Epithelial cell of proximal tubule (primary cell): ENCODE measurements around the gene BNIP3. TPM values are rescaled to one million over a fixed set of nuclear protein-coding genes. Genes with fewer than 3 reads are reported as not detected.

ENCODE experiments used
- DNase-seq: peaks from one replicate; pipeline ENCODE4 v3.0.0-alpha.2; 2011; ENCODE audit warnings: low read depth
- H3K4me3 ChIP-seq: 2 replicates; pipeline ENCODE4 v1.5.1; 2011; ENCODE audit warnings: low read depth, mild to moderate bottlenecking, low read length
- total RNA-seq: library from RNA; depleted of rRNA; stranded (reverse); fragments of >200 nt; gene quantifications from 2 replicates; pipeline ENCODE4 v1.2.3, GENCODE V29; 2015
- TF ChIP-seq, protein P1 (sequence below): conservative IDR thresholded peaks from 2 replicates; pipeline ENCODE4 v1.5.1; 2012; ENCODE audit warnings: low read depth, mild to moderate bottlenecking, low read length

Gene BNIP3
- 123 and 463 TPM in 2 replicates for total RNA-seq

DNA sequence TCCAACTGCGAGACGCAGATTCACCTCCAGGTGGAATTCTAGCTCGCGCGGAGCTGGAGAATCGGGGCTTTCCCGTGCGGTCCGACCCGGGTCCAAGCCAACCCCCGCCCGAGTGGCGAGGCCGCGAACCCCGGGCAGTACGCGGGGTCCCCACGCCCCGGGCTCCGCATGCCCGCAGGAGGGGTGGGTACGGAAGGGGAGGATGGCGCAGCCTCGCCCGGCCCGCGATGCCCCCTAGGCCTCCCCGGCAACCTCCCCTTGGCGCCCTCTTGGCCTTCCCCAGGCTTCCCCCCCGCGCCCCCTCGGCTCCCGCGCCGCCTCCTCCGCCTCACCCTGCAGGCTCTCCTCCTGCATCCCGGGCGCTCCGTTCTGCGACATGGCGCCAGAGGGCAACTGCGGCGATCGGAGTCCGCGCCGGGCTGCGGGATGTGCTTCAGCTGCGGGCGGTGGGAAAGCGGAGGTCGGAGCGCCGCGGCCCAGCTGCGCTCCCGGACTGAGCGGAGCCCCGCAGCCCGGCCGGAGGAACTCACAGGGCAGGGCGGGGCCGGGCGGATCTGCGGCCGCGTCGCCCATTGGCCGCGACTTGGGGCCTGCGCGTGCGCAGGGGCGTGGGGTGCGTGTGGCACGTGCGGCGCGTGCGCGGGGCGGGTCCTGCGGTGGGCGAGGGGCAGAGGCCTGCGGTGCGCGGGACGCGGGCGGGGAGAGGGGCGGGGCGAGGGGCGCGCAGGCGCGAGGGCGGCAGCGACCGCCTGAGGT lies at the start of gene BNIP3:
TSS of gene BNIP3 (minus strand) at position 495 of the 756 bp plus-strand sequence. CDS start at position 378, 117 bp downstream.
- TF ChIP-seq, protein P1, sequence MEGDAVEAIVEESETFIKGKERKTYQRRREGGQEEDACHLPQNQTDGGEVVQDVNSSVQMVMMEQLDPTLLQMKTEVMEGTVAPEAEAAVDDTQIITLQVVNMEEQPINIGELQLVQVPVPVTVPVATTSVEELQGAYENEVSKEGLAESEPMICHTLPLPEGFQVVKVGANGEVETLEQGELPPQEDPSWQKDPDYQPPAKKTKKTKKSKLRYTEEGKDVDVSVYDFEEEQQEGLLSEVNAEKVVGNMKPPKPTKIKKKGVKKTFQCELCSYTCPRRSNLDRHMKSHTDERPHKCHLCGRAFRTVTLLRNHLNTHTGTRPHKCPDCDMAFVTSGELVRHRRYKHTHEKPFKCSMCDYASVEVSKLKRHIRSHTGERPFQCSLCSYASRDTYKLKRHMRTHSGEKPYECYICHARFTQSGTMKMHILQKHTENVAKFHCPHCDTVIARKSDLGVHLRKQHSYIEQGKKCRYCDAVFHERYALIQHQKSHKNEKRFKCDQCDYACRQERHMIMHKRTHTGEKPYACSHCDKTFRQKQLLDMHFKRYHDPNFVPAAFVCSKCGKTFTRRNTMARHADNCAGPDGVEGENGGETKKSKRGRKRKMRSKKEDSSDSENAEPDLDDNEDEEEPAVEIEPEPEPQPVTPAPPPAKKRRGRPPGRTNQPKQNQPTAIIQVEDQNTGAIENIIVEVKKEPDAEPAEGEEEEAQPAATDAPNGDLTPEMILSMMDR: no peak
- no peak for DNase-seq
- peak within 1 kb of the TSS; percentile 93 for H3K4me3 ChIP-seq

DNA sequence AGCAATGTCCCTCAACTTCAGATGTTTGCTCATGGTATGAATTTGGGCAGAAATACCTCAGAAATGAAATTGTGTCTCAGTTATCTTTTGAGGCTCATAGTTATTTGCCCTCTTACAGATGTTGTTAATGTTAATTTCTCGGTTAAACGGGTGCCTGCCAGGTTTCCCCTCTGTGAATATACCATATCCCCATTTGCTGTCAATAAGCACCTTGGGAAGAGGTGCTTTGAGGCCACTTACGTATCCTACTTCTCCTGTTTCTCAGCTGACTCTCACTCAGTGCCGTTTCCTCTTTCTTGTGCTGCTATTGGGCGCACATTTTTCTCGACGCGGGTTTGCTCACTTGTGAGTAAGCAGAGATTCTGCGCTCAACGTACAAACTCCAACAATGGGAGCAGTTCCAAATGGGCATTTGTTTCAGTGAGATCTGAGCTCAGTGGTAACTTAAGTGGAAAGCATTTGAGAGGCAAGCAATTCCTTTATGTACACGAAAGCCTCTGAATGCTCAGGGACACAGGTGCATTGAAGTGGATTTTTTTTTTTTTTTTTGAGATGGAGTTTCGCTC lies 49.3 kb upstream of the BNIP3 start:
- TF ChIP-seq, protein P1: no peak
- no peak for DNase-seq

GRCh38 chr10:132028706-132029105 lies 47.0 kb upstream of the BNIP3 start:
- TF ChIP-seq, protein P1: no peak
- no peak for DNase-seq
- H3K4me3 ChIP-seq: no peak overlapping the region

More for the DNA sequence above, 49.3 kb upstream of the BNIP3 start:
- H3K4me3 ChIP-seq: no peak overlapping the region

DNA sequence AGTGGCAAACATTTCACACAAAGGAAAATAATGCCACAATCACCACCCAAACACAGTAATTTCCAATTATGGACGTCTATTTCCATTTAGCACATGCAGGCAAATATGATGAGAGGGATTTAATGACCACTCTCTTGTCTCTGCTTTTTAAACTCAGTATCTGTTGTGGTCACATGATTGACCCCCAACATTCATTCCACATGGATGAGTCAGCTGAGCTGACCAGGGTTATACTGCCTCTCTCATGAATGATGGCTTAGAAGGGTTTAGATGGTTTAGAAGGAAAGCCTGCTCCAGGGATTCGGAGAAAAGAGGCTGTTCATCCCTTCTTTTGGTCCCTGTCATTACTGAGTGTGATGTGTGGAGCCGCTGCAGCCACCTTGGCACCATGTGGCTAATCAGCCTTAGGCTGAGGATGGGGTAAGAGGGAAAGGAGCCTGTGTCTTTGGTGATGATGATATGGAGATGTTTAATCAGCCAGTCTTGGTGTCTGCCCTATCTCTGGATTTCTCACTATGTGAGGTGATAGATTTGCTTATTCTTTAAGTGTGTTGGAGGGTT lies 45.8 kb upstream of the BNIP3 start:
- DNase-seq: no peak
- H3K4me3 ChIP-seq: no peak overlapping the region
- TF ChIP-seq, protein P1: no peak

DNA sequence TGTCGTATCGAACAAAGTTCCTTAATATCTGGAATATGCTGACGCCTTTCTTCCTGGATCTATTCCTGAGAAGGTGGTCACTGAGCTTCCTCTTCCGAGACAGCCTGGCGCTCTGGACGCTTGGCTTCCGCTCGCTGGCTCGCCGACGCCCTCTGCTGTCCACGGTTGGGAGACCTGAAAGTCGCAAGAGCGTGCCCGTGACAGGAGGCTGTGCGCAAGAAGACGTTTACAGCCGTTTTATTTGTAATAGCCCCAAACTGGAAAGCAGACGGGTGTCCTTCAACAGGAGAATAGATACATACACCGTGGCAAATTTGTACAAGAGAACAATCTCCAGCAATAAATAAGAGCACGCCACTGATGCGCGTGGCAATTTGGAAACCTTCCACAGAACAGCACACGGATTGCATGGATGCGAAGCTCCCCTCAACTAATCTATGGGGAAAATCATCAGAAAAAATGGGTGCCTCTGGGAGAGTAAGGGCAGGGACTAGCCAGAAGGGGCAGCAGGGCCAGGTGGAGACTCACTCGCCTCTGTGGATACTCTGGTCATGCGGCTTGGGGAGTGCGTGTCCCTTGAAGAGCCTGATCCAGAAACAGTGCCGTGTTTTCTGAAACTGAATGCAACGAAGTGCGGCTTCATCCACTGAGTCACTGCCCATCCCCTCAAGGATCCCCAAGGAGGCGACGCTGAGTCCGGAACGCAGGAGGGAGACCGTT lies 41.5 kb upstream of the BNIP3 start:
- H3K4me3 ChIP-seq: peak overlapping the region; percentile 45
- no peak for DNase-seq
- TF ChIP-seq, protein P1: peak; percentile 89

DNA sequence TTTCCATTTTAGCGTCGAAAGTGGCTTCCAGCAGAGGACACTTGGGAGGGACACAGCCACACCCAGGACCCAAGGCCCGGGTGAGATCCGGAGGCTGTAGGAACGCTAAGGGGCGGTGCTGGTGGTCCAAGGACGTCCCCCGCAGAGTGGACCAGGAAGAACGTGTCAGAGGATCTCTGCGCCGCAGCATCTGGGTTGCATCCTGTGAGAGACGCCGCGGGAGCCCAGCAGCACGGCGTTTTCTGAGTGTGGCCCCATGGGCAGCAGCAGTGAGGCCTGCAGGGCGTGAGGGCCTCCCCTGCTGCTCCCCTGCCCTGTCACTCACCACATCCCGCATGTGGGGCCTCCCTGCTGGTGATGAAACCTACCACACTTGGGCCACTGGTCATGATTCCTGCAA lies 40.5 kb upstream of the BNIP3 start:
- TF ChIP-seq, protein P1: no peak
- no peak for DNase-seq
- H3K4me3 ChIP-seq: no peak overlapping the region
